HepG2 (cell line): Measurements from ENCODE around the gene TEF. TPM values are rescaled to one million over a fixed set of nuclear protein-coding genes. Genes with fewer than 3 reads are reported as not detected.

Experiments used
- AKAP8 ChIP-seq: sonication (generic); formaldehyde crosslinking; IDR thresholded peaks from 2 replicates; pipeline ENCODE4 v1.5.1; 2020; ENCODE audit warnings: mild to moderate bottlenecking, missing genetic modification reagents
- CHD4 ChIP-seq: fragments of 200-600 bp; sonication (generic); IDR thresholded peaks from 2 replicates; pipeline ENCODE4 v1.7.0; 2017; ENCODE audit warnings: mild to moderate bottlenecking, low read length, borderline replicate concordance
- DPF2 ChIP-seq: sonication (generic); formaldehyde crosslinking; IDR thresholded peaks from 2 replicates; pipeline ENCODE4 v1.4.0; 2020; ENCODE audit warnings: mild to moderate bottlenecking, low read depth, missing genetic modification reagents, borderline replicate concordance
- E2F5 ChIP-seq: sonication (generic); formaldehyde crosslinking; conservative IDR thresholded peaks from 2 replicates; pipeline ENCODE4 v1.4.0; 2020; ENCODE audit warnings: missing genetic modification reagents
- GTF3A ChIP-seq: sonication (generic); formaldehyde crosslinking; conservative IDR thresholded peaks from 2 replicates; pipeline ENCODE4 v1.4.0; 2020; ENCODE audit warnings: mild to moderate bottlenecking, missing genetic modification reagents
- MATR3 ChIP-seq: sonication (generic); formaldehyde crosslinking; IDR thresholded peaks from 2 replicates; pipeline ENCODE4 v1.4.0; 2020; ENCODE audit warnings: missing genetic modification reagents
- POLR2A ChIP-seq, 2 experiments: IDR thresholded peaks; 2 replicates each; pipeline ENCODE4 v1.6.1; 2011; ENCODE audit warnings: low read depth in 2 of 2, low read length in 2 of 2, mild to moderate bottlenecking in 1 of 2, moderate library complexity in 1 of 2; ENCODE audit not compliant: insufficient read depth in 1 of 2
- SALL2 ChIP-seq: sonication (generic); formaldehyde crosslinking; IDR thresholded peaks from 2 replicates; pipeline ENCODE4 v1.8.1; 2023; ENCODE audit warnings: mild to moderate bottlenecking, missing genetic modification reagents, inconsistent platforms
- SMARCE1 ChIP-seq: fragments of 450-650 bp; IDR thresholded peaks from 2 replicates; pipeline ENCODE4 v1.6.1; 2017; ENCODE audit warnings: borderline replicate concordance
- SNAPC4 ChIP-seq: sonication (generic); formaldehyde crosslinking; IDR thresholded peaks from 2 replicates; pipeline ENCODE4 v1.4.0; 2020; ENCODE audit warnings: mild to moderate bottlenecking, missing genetic modification reagents
- SYNCRIP ChIP-seq: fragments of 200-400 bp; formaldehyde crosslinking; IDR thresholded peaks from 2 replicates; pipeline ENCODE4 v1.6.1; 2018; ENCODE audit warnings: mild to moderate bottlenecking, low read depth, low read length; ENCODE audit not compliant: insufficient read depth
- TBX3 ChIP-seq: fragments of 450-650 bp; IDR thresholded peaks from 2 replicates; pipeline ENCODE4 v1.6.1; 2017; ENCODE audit warnings: antibody characterized with exemption, mild to moderate bottlenecking, inconsistent platforms, borderline replicate concordance
- TCF7L2 ChIP-seq: IDR thresholded peaks from 2 replicates; pipeline ENCODE4 v1.6.1; 2011; ENCODE audit warnings: mild to moderate bottlenecking, low read depth, low read length, moderate library complexity
- YY1 ChIP-seq: IDR thresholded peaks from 2 replicates; pipeline ENCODE4 v1.6.1; 2011; ENCODE audit warnings: low read length, low read depth, moderate library complexity, mild to moderate bottlenecking; ENCODE audit not compliant: insufficient read depth, insufficient replicate concordance
- ZNF180 ChIP-seq: sonication (generic); formaldehyde crosslinking; IDR thresholded peaks from 2 replicates; pipeline ENCODE4 v1.4.0; 2020; ENCODE audit warnings: low read depth, missing genetic modification reagents, borderline replicate concordance
- ZNF282 ChIP-seq: fragments of 450-650 bp; IDR thresholded peaks from 2 replicates; pipeline ENCODE4 v1.6.1; 2018; ENCODE audit not compliant: partially characterized antibody
- ZNF33B ChIP-seq: sonication (generic); formaldehyde crosslinking; IDR thresholded peaks from 2 replicates; pipeline ENCODE4 v1.5.1; 2020; ENCODE audit warnings: mild to moderate bottlenecking, missing genetic modification reagents
- polyA plus RNA-seq, 8 experiments: library from polyadenylated mRNA; depleted of rRNA in 3 of 8; stranded (reverse) in 7 of 8; unstranded in 1 of 8; fragments of >200 nt; fragmentation: Illumina TruSeq in 4 of 8; extraction: Trizol in 4 of 8; gene quantifications; 2 replicates each; pipeline versions ENCODE4 v1.2.1 to v1.2.3, GENCODE V29; 2011 to 2016; ENCODE audit warnings: low read depth in 4 of 8, missing spikeins in 1 of 8, mixed read lengths in 1 of 8; ENCODE audit not compliant: insufficient read depth in 1 of 8
- total RNA-seq, 5 experiments: library from RNA; depleted of rRNA; stranded (reverse); fragments of >200 nt; fragmentation: Illumina TruSeq; extraction: Trizol; gene quantifications; 2 replicates each; pipeline ENCODE4 v1.2.3, GENCODE V29; 2016; ENCODE audit warnings: low read depth in 1 of 5
- TF ChIP-seq, protein P1 (sequence below): sonication (generic); formaldehyde crosslinking; IDR thresholded peaks from 2 replicates; pipeline ENCODE4 v1.5.0; 2020; ENCODE audit warnings: mild to moderate bottlenecking, low read depth, missing genetic modification reagents, borderline replicate concordance
- TF ChIP-seq, protein P2 (sequence below): sonication (generic); formaldehyde crosslinking; IDR thresholded peaks from 2 replicates; pipeline ENCODE4 v1.4.0; 2020; ENCODE audit warnings: missing genetic modification reagents

Gene TEF
- total and polyA plus RNA-seq, 2 of the 13 experiments (the other 11 are each of a cell fraction or from before 2014, with no cell fraction given): 7.6 to 11.2 TPM

DNA sequence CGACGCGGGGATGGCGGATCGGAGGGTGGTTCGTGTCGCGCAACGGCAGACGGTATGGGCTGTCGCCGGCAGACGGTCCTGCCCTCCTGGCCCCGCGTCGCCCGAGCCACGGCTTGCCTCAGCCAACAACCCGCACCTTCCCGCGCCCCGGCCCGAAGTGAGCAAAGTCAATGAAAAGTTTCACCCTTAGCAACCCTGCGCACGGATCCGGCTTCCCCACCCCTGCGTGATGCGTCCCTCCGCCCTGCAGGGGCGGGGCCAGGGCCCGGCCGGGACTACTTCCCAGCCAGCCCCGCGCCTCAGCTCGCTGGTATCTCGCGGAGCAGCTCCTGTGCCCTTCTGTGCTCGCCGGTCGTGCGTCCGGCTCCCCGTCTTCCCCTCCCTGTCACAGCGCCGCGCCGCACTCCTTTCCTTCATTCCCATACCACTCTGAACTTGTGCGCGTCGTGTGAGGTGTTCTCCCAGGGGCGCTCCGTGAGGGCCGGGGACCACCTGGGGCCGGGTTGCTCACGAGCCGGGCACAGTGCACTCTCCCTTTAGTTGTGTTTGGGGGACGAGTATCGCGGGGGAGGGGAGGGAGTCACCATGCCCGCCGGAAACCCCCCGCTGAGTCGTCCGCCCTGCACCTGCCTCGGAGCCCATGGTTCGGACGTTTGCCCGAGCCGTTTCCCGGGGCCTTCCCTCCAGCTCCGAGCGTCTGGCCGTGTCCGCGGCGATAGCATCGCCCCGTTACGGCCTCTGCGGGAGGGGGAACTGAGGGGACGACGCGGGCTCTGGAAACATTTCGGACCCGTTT is 65.1 kb downstream of the TEF start, which contains the start of gene TOB2 (continued):
- TF ChIP-seq SNAPC4 (CRISPR knock-in tag): peak; percentile 92
- TF ChIP-seq, protein P1, sequence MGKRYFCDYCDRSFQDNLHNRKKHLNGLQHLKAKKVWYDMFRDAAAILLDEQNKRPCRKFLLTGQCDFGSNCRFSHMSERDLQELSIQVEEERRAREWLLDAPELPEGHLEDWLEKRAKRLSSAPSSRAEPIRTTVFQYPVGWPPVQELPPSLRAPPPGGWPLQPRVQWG (CRISPR knock-in tag): no peak
- no peak for TF ChIP-seq ZNF282
- 0 out of 2 replicates have a peak, but pooled peaks have one; percentile 60 for TF ChIP-seq ZNF33B (CRISPR knock-in tag)
- TF ChIP-seq E2F5 (CRISPR knock-in tag): peak; percentile 71
- no peak for TF ChIP-seq TCF7L2
- TF ChIP-seq SMARCE1: no peak
- TF ChIP-seq, protein P2, sequence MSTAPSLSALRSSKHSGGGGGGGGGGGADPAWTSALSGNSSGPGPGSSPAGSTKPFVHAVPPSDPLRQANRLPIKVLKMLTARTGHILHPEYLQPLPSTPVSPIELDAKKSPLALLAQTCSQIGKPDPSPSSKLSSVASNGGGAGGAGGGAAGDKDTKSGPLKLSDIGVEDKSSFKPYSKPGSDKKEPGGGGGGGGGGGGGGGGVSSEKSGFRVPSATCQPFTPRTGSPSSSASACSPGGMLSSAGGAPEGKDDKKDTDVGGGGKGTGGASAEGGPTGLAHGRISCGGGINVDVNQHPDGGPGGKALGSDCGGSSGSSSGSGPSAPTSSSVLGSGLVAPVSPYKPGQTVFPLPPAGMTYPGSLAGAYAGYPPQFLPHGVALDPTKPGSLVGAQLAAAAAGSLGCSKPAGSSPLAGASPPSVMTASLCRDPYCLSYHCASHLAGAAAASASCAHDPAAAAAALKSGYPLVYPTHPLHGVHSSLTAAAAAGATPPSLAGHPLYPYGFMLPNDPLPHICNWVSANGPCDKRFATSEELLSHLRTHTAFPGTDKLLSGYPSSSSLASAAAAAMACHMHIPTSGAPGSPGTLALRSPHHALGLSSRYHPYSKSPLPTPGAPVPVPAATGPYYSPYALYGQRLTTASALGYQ (CRISPR knock-in tag): peak; percentile 90
- TF ChIP-seq AKAP8 (CRISPR knock-in tag): peak; percentile 98
- peak; percentile 51; the same call in 1 of the 2 replicates for TF ChIP-seq DPF2 (CRISPR knock-in tag)
- no peak for TF ChIP-seq ZNF180 (CRISPR knock-in tag)
- TF ChIP-seq POLR2A (IDR thresholded peaks at IDR 0.05; ENCODE audit: insufficient read depth in 1 of 2, low read depth in 2 of 2, low read length in 2 of 2): peak; percentile 99 to 100
- TF ChIP-seq MATR3 (CRISPR knock-in tag): no peak
- TF ChIP-seq YY1: peak; percentile 87
- TF ChIP-seq GTF3A (CRISPR knock-in tag): peak; percentile 42; the same call in 1 of the 2 replicates
- peak; percentile 54 for TF ChIP-seq TBX3
- TF ChIP-seq SYNCRIP: no peak
- TF ChIP-seq CHD4: no peak
- peak; percentile 99 for TF ChIP-seq SALL2
